Mesenteric fat pad (tissue), 1 donor: Measurements from ENCODE around the gene TMIGD2. TPM values are rescaled to one million over a fixed set of nuclear protein-coding genes. Genes with fewer than 3 reads are reported as not detected.

ENCODE experiments used
- DNase-seq: peaks from one replicate; pipeline ENCODE4 v3.0.0-alpha.2; 2020; ENCODE audit warnings: low spot score
- total RNA-seq: library from RNA; stranded (reverse); fragmentation: NEBNext Ultra II Directional; extraction: Animal tissue kit (Norgen Biotek cat#: 25700); gene quantifications from one replicate; pipeline ENCODE4 v1.2.1, GENCODE V29; 2021
- donor health status: DM: yes; HTN: yes; CAD: no.

The TMIGD2 gene
- total RNA-seq, 1 donor from 2014 or later: 0.45 TPM

- no peak for DNase-seq
These were observed 24.7 kb upstream of the TMIGD2 start for GRCh38 chr19:4326837-4327251.

DNA sequence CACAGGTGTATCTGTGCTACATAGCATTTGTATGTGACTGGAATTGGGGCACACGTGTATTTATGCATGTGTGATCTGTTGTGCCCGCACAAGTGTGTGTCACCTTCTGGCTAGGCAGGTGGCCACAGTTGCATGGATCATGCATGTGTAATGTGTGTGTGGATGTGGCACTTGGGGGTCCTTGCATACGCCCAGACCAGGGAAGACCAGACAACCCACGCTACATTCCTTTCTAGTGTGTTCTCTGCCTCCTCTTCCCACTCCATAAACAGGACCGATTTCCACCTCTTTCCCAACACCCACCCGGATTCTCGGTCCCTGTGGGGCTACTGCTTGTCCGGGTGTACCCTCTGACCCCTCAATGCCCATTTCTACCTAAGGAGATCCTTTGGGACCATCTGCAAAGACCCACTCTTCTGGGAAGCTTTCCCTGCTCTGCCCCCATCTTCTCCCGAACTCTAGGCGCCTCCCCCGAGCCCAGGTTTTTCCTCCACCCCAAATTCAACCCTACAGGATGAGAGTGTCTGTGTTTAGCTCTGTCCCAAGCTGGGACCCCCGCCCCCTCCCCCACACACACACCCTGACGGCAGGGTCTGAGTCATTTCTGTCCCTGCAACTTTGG is 24.1 kb upstream of the TMIGD2 start:
- DNase-seq: no peak

DNA sequence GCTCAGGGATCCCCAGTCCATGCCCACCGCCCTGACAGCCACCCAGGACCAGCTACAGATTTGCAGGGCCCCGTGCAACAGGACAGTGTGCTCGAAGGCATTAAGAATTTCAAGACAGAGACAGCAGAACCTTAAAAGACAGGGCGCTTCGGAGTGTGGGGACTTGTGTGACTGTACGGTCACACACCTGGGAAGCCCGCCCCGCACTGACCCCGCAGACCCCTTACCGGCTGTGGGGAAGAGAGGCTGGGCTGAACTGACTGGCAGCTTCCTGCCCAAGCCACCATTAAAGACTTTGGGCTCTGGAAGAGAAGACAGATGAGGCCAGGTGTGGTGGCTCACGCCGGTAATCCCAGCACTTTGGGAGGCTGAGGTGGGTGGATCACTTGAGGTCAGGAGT is 22.0 kb upstream of the TMIGD2 start:
- DNase-seq: no peak

DNA sequence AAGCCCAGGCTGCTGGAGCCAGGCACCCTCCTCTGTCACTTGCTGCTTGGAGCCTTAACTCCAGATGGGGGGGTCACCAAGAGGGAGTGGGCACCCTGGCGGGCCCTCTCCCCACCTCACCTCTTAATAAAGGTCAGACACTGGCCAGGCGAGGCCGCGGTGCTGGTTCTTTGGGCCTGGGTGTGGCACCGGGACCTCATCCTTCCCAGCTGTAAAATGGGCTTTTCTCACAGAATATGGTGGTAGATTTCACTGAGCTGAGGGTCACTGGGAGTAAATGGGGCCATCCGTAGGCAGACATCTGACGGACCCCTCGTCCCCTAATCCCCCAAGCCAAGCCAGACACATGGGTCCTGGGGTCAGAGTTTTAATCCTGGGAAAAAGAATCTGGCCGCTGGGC is 21.5 kb upstream of the TMIGD2 start:
- no peak for DNase-seq

DNA sequence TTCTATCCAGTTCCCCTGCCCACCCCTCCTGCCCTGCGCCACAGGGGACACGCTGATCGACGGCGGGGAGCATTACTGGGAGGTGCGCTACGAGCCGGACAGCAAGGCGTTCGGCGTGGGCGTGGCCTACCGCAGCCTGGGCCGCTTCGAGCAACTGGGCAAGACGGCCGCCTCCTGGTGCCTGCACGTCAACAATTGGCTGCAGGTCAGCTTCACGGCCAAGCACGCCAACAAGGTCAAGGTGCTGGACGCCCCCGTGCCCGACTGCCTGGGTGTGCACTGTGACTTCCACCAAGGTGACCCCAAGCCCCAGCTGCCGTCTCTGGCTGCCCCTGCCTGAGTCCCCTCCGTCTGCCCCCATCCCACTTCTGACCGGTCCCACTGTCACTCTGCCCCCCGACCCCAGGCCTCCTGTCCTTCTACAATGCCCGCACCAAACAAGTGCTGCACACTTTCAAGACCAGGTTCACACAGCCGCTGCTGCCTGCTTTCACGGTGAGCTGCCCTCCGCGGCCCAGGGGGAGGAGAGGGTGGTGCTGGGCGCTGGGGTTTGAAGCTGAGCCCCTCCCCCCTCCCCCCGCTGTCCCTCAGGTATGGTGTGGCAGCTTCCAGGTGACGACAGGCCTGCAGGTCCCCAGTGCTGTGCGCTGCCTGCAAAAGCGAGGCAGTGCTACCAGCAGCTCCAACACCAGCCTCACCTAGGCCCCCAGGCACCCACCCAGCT is 20.9 kb upstream of the TMIGD2 start:
- DNase-seq: no peak

- DNase-seq: no peak
These were observed 18.2 kb upstream of the TMIGD2 start for GRCh38 chr19:4320419-4320818.

GRCh38 chr19:4319067-4319718 is 17.0 kb upstream of the TMIGD2 start:
- no peak for DNase-seq

- no peak for DNase-seq
These were observed 16.3 kb upstream of the TMIGD2 start for GRCh38 chr19:4318460-4318859.

DNA sequence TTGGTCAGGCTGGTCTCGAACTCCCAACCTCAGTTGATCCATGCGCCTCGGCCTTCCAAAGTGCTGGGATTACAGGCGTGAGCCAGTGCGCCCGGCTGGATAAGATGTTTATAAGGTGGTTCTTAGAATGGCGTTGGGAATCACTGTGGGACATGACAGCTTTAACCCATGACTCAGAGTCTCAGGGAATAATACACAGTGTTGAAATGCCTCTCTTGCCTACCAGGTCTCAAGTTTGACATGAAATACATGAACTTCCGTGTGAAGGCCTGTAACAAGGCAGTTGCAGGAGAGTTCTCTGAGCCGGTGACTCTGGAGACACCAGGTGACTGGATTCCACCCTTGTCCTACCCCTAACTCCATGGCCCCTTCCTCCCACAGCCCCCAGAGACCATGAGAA is 14.8 kb upstream of the TMIGD2 start:
- DNase-seq: no peak

- DNase-seq: no peak
These were observed 11.8 kb upstream of the TMIGD2 start for GRCh38 chr19:4313847-4314490.

DNA sequence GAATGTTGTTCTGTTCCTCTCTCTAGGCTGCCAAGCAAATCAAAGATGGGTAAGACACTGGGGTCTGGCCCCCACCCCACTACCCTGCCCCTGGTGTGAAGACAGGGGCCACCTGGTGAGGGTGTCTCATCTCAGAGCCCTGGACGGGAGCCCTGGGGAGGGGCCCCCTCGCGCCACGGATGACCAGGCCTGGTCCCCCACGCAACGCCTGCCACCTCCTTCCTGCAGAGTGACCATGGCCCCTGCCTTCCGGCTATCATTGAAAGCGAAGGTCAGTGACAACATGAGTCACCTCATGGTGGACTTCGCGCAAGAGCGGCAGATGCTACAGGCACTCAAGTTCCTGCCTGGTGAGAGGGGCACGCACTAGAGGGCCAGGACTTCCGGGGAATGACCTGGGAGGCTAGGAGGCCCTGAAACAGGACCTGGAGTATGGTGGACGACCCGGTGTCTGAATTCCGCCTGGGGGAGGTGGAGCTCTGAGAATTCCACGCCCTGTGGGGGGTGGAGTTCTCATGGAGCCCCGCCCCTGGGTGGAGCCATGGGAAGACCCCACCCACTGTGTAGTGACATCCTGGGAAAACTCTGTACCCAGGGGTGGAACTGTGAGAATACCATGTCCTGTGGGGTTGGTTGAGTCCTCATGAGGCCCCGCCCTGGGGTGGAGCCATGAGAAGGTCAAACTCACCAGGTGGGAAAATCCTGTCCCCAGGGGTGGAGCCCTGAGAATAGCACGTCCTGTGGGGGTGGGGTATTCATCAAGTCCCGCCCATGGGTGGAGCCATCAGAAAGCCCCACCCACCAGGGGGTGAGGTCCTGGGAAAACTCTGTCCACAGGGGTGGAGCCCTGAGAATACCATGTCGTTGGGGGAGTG is 8.3 kb upstream of the TMIGD2 start:
- no peak for DNase-seq

- no peak for DNase-seq
These were observed 3.5 kb upstream of the TMIGD2 start for GRCh38 chr19:4305659-4306058.

DNA sequence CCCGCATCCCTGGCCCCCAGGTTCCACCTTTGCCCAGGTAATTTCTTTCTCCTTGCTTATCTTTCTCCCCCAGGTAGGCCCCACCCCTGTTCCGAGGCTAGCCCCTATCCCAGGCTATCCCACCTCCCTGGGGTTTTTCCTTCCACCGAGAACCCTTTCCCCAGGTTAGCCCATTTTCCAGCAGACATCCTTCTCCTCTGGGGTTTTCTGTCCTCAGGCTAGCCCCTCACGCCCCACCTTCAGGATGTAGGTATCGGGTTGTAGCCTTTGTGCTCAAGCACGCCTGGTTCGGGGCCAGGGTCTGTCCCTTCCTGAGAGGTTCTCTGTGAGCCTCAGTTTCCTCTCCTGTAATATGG is 3.0 kb upstream of the TMIGD2 start:
- no peak for DNase-seq

- no peak for DNase-seq
These were observed 2.5 kb upstream of the TMIGD2 start, which contains the start of gene FSD1 for GRCh38 chr19:4304538-4305256. FSD1 (plus strand) TSS chr19:4304598; CDS start chr19:4304747, 149 bp downstream.

DNA sequence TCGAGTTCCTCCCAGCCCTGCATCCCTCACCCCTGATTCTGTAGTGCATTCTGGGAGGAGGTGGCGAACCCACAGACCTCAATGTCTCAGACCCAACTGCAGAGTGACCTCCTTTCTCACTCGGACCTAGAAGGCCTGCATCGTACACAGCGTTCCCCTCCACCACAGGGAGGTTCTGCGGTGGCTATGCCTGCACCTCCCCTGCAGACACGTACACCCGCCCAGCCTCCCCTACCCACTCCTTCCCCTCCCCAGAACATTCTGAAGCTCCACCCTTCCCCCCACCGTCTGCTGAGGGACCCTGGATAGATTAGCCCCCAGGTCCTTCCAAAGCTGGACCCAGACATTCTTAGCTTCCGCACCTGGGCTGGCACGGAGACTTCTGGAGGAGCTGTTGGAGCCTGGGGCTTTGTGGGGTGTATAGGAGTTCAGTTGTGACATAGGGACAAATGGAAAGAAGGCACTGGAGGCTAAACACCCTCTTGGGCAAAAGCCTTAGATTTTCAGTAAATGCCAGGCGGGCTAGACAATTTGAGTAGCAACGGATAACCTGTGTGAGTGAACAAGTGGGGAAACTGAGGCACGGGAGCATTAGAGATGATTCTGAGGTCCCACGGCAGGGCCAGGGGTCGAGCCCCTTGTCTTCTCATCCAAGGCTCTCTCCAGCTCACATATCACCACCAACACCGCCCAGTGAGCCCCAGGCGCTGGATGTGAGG is 1.8 kb upstream of the TMIGD2 start:
- no peak for DNase-seq

DNA sequence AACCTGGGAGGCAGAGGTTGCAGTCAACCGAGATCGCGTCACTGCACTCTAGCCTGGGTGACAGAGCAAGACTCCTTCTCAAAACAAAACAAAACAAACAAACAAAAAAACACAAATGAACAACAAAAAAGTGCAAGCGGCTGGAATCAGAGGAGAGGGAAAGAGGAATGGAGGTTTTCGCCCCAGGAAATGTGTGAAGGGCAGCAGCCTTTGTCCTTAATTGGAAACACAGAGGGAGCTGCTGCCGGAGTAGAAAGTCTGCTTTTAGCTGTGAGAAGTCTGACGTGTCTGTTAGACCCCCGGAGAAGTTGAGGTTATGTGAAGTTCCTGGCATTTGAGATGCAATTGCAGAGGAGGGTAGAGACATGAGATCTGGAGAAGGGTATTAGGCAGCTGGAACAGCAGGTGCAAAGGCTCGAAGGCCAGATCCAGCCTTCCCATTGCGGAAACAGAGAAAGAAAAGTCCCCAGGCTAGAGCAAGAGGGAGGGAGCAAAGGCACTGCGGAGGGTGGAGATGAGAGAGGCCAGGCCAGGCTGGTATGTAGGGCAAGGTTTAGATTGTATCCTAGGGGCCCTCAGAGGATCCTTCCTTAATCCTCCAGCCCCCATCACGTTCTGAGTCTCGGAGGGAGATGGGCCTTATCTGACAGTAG is 473 bp downstream of the TMIGD2 start:
- DNase-seq: no peak

GRCh38 chr19:4300589-4300988 is 1.6 kb downstream of the TMIGD2 start:
- DNase-seq: no peak

DNA sequence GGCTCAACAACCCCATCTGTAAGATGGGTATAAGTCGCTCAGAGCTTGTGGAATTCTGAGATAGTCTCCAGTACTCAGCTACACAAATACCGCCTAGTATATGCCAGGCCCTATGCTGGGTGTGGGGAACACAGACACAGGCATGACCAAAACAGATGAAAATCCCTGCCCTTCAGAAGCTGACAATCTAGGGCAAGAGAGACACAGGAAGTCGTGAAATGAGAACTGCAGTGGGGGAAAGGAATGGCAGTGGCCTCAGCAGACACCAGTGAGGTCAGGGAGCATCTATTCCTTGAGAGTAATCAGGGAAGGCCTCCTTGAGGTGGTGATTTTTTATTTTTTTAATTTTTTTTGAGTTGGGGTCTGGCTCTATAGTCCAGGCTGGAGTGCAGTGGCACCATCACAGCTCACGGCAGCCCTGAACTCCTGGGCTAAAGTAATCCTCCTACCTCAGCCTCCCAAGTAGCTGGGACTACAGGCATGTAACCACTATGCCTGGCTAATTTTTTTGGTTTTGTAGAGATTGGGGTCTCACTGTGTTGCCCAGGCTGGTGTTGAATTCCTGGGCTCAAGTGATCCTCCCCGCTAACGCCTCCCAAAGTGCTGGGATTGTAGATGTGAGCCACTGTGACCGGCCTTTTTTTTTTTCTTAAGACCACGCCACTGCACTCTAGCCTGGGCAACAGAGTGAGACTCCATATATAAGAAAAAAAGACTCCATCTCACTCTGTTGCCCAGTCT is 3.2 kb downstream of the TMIGD2 start:
- no peak for DNase-seq
